ENCODE data around the gene AQP12A. TPM values are rescaled to one million over a fixed set of nuclear protein-coding genes. Genes with fewer than 3 reads are reported as not detected.
A peak's percentile ranks its signal among the peaks of the same experiment; 100 is the strongest.

Gene AQP12A
- total RNA-seq, 4 donors from 2014 or later = not detected

DNA sequence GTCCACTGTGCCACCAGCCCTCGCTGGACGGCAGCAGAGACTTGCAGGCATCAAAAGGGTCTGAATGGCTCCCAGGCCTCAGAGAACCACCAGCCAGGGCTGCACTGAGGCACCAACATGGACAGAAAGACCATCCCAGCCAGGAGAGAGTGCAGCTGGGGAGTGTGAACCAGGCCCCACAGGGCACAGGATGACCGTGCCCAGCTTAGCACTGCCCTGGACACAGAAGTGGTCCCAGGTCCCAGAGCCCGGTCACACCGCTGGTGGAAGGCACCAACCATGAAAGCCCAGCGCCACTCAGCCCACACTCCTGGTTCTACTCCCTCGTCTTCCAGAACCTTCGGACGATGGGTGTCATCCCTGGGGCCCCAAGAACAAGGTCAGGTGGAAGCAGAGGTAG, 20.5 kb downstream of the AQP12A start:
- no peak for ATAC-seq
- H3K9me3 ChIP-seq = no peaks in the 10 kb centered on the region
- H3K27ac ChIP-seq = no peak overlapping the region
- no peak overlapping the region for H3K4me3 ChIP-seq
- no peak for TF ChIP-seq EP300 (IDR thresholded peaks at IDR 0.05)
- TF ChIP-seq POLR2AphosphoS5 (IDR thresholded peaks at IDR 0.05) = no peak
- TF ChIP-seq, protein P1, sequence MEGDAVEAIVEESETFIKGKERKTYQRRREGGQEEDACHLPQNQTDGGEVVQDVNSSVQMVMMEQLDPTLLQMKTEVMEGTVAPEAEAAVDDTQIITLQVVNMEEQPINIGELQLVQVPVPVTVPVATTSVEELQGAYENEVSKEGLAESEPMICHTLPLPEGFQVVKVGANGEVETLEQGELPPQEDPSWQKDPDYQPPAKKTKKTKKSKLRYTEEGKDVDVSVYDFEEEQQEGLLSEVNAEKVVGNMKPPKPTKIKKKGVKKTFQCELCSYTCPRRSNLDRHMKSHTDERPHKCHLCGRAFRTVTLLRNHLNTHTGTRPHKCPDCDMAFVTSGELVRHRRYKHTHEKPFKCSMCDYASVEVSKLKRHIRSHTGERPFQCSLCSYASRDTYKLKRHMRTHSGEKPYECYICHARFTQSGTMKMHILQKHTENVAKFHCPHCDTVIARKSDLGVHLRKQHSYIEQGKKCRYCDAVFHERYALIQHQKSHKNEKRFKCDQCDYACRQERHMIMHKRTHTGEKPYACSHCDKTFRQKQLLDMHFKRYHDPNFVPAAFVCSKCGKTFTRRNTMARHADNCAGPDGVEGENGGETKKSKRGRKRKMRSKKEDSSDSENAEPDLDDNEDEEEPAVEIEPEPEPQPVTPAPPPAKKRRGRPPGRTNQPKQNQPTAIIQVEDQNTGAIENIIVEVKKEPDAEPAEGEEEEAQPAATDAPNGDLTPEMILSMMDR (IDR thresholded peaks at IDR 0.05) = no peak
- no peak for TF ChIP-seq POLR2A (IDR thresholded peaks at IDR 0.05)
- no peaks in the 10 kb centered on the region for H3K36me3 ChIP-seq
- WGBS, 2 donors (ENCODE audit: low coverage in 1 of 2) = 90% methylated on average over 4 of the region's 9 CpGs; no CpG with 5 or more reads in 1 of the 2 donors
- H3K4me1 ChIP-seq = no peaks in the 10 kb centered on the region
- H3K27me3 ChIP-seq = peaks cover 42% of the 10 kb centered on the region

GRCh38 chr2:240713071-240713927, 21.6 kb downstream of the AQP12A start:
- Histone ChIP-seq H3K27me3 (peaks cover 39% of the 10 kb centered on the region), H3K36me3 (no peaks in the 10 kb centered on the region), H3K27ac (no peak overlapping the region), H3K4me3 (no peak overlapping the region), H3K9me3 (no peaks in the 10 kb centered on the region), H3K4me1 (no peaks in the 10 kb centered on the region)
- WGBS, 2 donors (ENCODE audit: low coverage in 1 of 2) = 84 to 100% methylated on average over 2 to 6 of the region's 25 CpGs
- peak; percentile 8 for ATAC-seq
- TF ChIP-seq EP300 (IDR thresholded peaks at IDR 0.05) = no peak
- TF ChIP-seq, protein P1 (IDR thresholded peaks at IDR 0.05) = no peak
- TF ChIP-seq POLR2A (IDR thresholded peaks at IDR 0.05) = no peak
- no peak for TF ChIP-seq POLR2AphosphoS5 (IDR thresholded peaks at IDR 0.05)

DNA sequence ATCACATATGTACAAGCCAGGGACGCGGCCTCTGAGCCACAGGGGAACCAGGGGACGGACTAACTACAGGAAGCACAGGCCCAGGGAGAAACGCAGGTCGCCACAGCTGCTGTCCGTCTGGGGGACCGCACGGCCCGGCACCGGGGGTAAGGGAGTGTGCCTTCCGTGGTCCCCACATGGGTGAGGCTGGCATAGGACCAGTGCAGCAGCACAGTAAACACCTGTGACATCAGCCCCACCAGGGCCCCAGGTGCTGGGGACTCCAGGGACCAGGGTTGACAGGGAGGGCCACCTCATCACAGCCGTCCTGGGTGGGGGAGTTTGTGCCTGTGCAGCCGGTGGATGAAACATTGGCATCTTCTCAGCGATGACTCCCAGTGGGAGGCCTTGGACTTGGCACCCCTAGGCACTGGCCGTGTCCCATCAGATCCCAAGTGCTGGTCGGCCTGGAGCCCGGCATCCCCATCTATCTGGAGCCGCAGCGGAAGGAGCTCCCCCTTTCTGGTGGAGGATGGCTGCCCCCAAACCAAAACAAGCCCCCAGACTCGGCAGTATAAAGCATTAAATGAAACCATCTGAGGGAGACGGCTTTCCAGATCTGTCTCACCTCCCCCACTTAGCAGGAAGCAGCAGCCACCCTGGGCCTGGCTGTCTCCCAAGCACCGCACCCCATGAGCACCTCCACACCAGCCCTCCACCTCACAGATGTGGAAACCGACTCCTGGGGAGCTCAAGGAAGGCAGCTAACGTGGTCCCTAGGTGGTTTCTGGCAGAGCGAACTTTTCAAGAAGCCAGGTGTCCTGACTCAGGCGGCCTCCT, 22.5 kb downstream of the AQP12A start:
- no peak for ATAC-seq
- H3K4me1 ChIP-seq = no peaks in the 10 kb centered on the region
- no peaks in the 10 kb centered on the region for H3K9me3 ChIP-seq
- H3K36me3 ChIP-seq = no peaks in the 10 kb centered on the region
- WGBS, 2 donors (ENCODE audit: low coverage in 1 of 2) = 50 to 67% methylated on average over 1 to 2 of the region's 26 CpGs
- TF ChIP-seq, protein P1 (IDR thresholded peaks at IDR 0.05) = no peak
- no peak for TF ChIP-seq POLR2AphosphoS5 (IDR thresholded peaks at IDR 0.05)
- TF ChIP-seq EP300 (IDR thresholded peaks at IDR 0.05) = no peak
- TF ChIP-seq POLR2A (IDR thresholded peaks at IDR 0.05) = no peak
- no peak overlapping the region for H3K27ac ChIP-seq
- H3K4me3 ChIP-seq = no peak overlapping the region
- peaks cover 45% of the 10 kb centered on the region for H3K27me3 ChIP-seq

DNA sequence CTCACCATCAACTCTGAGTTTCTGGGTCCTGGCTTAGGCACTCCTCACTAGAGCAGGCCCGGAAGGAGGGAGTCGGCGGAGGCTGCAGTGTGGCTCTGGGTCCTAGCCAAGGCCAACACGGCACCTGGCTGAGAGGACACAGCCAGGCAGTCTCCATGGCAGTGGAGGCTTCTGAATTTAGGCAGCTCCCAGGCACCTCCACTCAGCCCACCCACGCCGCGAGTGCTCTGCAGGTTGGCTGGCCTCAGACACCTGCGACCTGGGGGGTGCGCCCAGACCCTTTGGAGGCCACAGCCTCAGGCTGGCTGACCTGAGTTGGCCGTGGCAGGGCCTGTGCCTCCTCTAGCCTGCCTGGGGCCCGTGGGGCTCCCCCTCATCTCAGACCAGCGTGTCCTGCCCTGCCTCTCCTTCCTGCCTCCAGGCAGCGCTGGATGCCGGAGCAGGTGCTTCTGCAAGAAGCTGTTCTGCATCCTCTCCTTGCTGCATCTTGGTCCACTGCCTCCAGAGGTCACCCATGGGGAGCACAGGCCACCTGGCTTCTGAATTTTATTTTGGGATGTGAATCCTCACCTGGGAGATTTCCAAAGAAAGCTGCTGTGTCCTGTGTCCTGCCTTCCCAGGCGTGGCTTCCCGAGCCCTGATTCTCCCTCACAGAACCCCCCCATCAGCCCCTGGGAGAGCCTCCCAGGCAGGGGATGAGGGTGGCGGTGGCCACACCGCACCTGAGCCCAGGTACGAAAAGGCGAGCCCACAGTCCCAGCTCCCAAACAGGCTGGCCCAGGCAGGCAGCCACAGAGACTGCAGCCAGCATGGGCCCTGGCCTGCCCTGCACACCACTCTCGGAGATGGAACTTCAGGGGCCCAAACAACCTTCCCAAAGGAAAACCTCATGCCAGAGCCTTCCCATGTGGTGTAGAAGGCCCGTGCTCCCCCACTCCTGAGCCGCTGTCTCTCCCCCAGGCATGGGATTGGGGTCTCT, 23.4 kb downstream of the AQP12A start:
- Histone ChIP-seq H3K36me3 (no peaks in the 10 kb centered on the region), H3K9me3 (no peaks in the 10 kb centered on the region), H3K4me1 (no peaks in the 10 kb centered on the region), H3K27me3 (peaks cover 45% of the 10 kb centered on the region), H3K4me3 (no peak overlapping the region), H3K27ac (no peak overlapping the region)
- no peak for ATAC-seq
- TF ChIP-seq, protein P1 (IDR thresholded peaks at IDR 0.05) = no peak
- TF ChIP-seq EP300 (IDR thresholded peaks at IDR 0.05) = no peak
- no peak for TF ChIP-seq POLR2AphosphoS5 (IDR thresholded peaks at IDR 0.05)
- WGBS, 2 donors (ENCODE audit: low coverage in 1 of 2) = 100% methylated on average over 2 of the region's 23 CpGs; no CpG with 5 or more reads in 1 of the 2 donors

All from gastroesophageal sphincter (tissue), 4 donors.